Stomach (tissue), 4 donors: Measurements from ENCODE around the gene RBPMS2.

ENCODE experiments used
- POLR2A ChIP-seq, 4 donors: fragments of 450-650 bp; IDR thresholded peaks; one replicate each; pipeline ENCODE4 v1.6.1; 2016; ENCODE audit warnings: antibody characterized with exemption in 4 of 4, control low read depth in 2 of 4, mild to moderate bottlenecking in 1 of 4, moderate library complexity in 1 of 4
- POLR2AphosphoS5 ChIP-seq, 3 donors: sonication (generic); formaldehyde crosslinking; IDR thresholded peaks; one replicate each; pipeline ENCODE4 v1.6.1; 2016; ENCODE audit warnings: antibody characterized with exemption in 3 of 3

GRCh38 chr15:64739577-64740143 is 35.7 kb downstream of the RBPMS2 start:
- TF ChIP-seq POLR2AphosphoS5 (IDR thresholded peaks at IDR 0.05) (no peak), POLR2A (IDR thresholded peaks at IDR 0.05) (no peak)
